ENCODE data around the gene RCAN1. TPM values are rescaled to one million over a fixed set of nuclear protein-coding genes. Genes with fewer than 3 reads are reported as not detected.

Gene RCAN1
- polyA plus RNA-seq (2013), result 4.9 TPM

- POLR2A ChIA-PET, result no interaction called here
- under 1% methylated on average over 99 of the region's 121 CpGs for WGBS (ENCODE audit: insufficient coverage)
- CTCF ChIA-PET, result interaction anchor here (1.1 to 1.8 kb wide), 6 partner anchors 12 to 21 kb away, joined by 3 to 9 read pairs (median 6); no protein-coding TSS in a partner anchor
These were observed at the start of gene RCAN1 for GRCh38 chr21:34614628-34615486. Gene RCAN1 (minus strand): TSS chr21:34615113. CDS start chr21:34615011, 102 bp downstream.

GRCh38 chr21:34661848-34662247, 46.9 kb upstream of the RCAN1 start:
- H3K4me3 ChIP-seq (ENCODE audit: control insufficient read depth in 1 of 7, extremely low read depth in 1 of 7, insufficient read depth in 4 of 7, low read depth in 2 of 7, low read length in 6 of 7), result no peak overlapping the region
- H3K4me1 ChIP-seq (ENCODE audit: control extremely low read depth in 1 of 4, control insufficient read depth in 4 of 4, insufficient read depth in 4 of 4, low read length in 3 of 4), result no peaks in the 10 kb centered on the region
- ChIA-PET CTCF (interaction anchor here (1.3 kb wide), 1 partner anchor 31 kb away, joined by 4 read pairs; no protein-coding TSS in a partner anchor), POLR2A (no interaction called here)
- peaks cover 3 to 11% (median 8%) of the 10 kb centered on the region in 5 experiments for H3K27me3 ChIP-seq (replicated peaks in 2 of 5; ENCODE audit: control insufficient read depth in 4 of 5, insufficient read depth in 5 of 5, low read length in 4 of 5)
- H3K27ac ChIP-seq (ENCODE audit: insufficient read depth in 1 of 2, low read depth in 1 of 2, low read length in 2 of 2, poor library complexity in 1 of 2, severe bottlenecking in 2 of 2), result no peak overlapping the region
- peaks cover 3 to 31% (median 6%) of the 10 kb centered on the region in 5 experiments for H3K9me3 ChIP-seq (ENCODE audit: control extremely low read depth in 1 of 5, control insufficient read depth in 4 of 5, insufficient read depth in 2 of 5, low read depth in 1 of 5, low read length in 4 of 5)
- no peak for DNase-seq
- no peaks in the 10 kb centered on the region for H3K36me3 ChIP-seq (ENCODE audit: control insufficient read depth in 4 of 4, insufficient read depth in 4 of 4, low read length in 3 of 4)

More at GRCh38 chr21:34614628-34615486, at the start of gene RCAN1:
- Histone ChIP-seq H3K36me3 (ENCODE audit: control insufficient read depth in 4 of 4, insufficient read depth in 4 of 4, low read length in 3 of 4) (no peaks in the 10 kb centered on the region), H3K4me1 (ENCODE audit: control extremely low read depth in 1 of 4, control insufficient read depth in 4 of 4, insufficient read depth in 4 of 4, low read length in 3 of 4) (peaks cover 0 to 19% (median 11%) of the 10 kb centered on the region in 4 experiments), H3K27me3 (replicated peaks in 2 of 5; ENCODE audit: control insufficient read depth in 4 of 5, insufficient read depth in 5 of 5, low read length in 4 of 5) (peaks cover 0 to 26% (median 6%) of the 10 kb centered on the region in 5 experiments), H3K9me3 (ENCODE audit: control extremely low read depth in 1 of 5, control insufficient read depth in 4 of 5, insufficient read depth in 2 of 5, low read depth in 1 of 5, low read length in 4 of 5) (no peaks in the 10 kb centered on the region), H3K27ac (ENCODE audit: insufficient read depth in 1 of 2, low read depth in 1 of 2, low read length in 2 of 2, poor library complexity in 1 of 2, severe bottlenecking in 2 of 2) (peak within 1 kb of the TSS in 1 of 2 experiments; percentile 53), H3K4me3 (ENCODE audit: control insufficient read depth in 1 of 7, extremely low read depth in 1 of 7, insufficient read depth in 4 of 7, low read depth in 2 of 7, low read length in 6 of 7) (peak within 1 kb of the TSS; percentile 55 to 78 (median 72))
- peak; percentile 93 to 97 (median 97) for DNase-seq

GRCh38 chr21:34653522-34653921, 38.6 kb upstream of the RCAN1 start:
- no peak for DNase-seq
- H3K4me1 ChIP-seq (ENCODE audit: control extremely low read depth in 1 of 4, control insufficient read depth in 4 of 4, insufficient read depth in 4 of 4, low read length in 3 of 4), result peaks cover 0 to 3% (median 1%) of the 10 kb centered on the region in 4 experiments
- H3K27me3 ChIP-seq (replicated peaks in 2 of 5; ENCODE audit: control insufficient read depth in 4 of 5, insufficient read depth in 5 of 5, low read length in 4 of 5), result peaks cover 0 to 2% (median 0%) of the 10 kb centered on the region in 5 experiments
- H3K9me3 ChIP-seq (ENCODE audit: control extremely low read depth in 1 of 5, control insufficient read depth in 4 of 5, insufficient read depth in 2 of 5, low read depth in 1 of 5, low read length in 4 of 5), result peaks cover 2 to 15% (median 6%) of the 10 kb centered on the region in 5 experiments
- ChIA-PET POLR2A (interaction anchor here (0.6 kb wide), 1 partner anchor 1314 kb away, joined by 3 read pairs; no protein-coding TSS in a partner anchor), CTCF (interaction anchor here (0.7 to 1.8 kb wide), 5 partner anchors 13 to 46 kb away, joined by 3 to 4 read pairs (median 4); no protein-coding TSS in a partner anchor)
- H3K27ac ChIP-seq (ENCODE audit: insufficient read depth in 1 of 2, low read depth in 1 of 2, low read length in 2 of 2, poor library complexity in 1 of 2, severe bottlenecking in 2 of 2), result no peak overlapping the region
- no peak overlapping the region for H3K4me3 ChIP-seq (ENCODE audit: control insufficient read depth in 1 of 7, extremely low read depth in 1 of 7, insufficient read depth in 4 of 7, low read depth in 2 of 7, low read length in 6 of 7)
- H3K36me3 ChIP-seq (ENCODE audit: control insufficient read depth in 4 of 4, insufficient read depth in 4 of 4, low read length in 3 of 4), result no peaks in the 10 kb centered on the region
- 96% methylated on average over 6 of the region's 6 CpGs for WGBS (ENCODE audit: insufficient coverage)

GRCh38 chr21:34651642-34652041, 36.7 kb upstream of the RCAN1 start:
- Histone ChIP-seq H3K4me1 (ENCODE audit: control extremely low read depth in 1 of 4, control insufficient read depth in 4 of 4, insufficient read depth in 4 of 4, low read length in 3 of 4) (peaks cover 0 to 3% (median 1%) of the 10 kb centered on the region in 4 experiments), H3K4me3 (ENCODE audit: control insufficient read depth in 1 of 7, extremely low read depth in 1 of 7, insufficient read depth in 4 of 7, low read depth in 2 of 7, low read length in 6 of 7) (no peak overlapping the region), H3K27ac (ENCODE audit: insufficient read depth in 1 of 2, low read depth in 1 of 2, low read length in 2 of 2, poor library complexity in 1 of 2, severe bottlenecking in 2 of 2) (no peak overlapping the region), H3K27me3 (replicated peaks in 2 of 5; ENCODE audit: control insufficient read depth in 4 of 5, insufficient read depth in 5 of 5, low read length in 4 of 5) (peaks cover 0 to 2% (median 0%) of the 10 kb centered on the region in 5 experiments), H3K9me3 (ENCODE audit: control extremely low read depth in 1 of 5, control insufficient read depth in 4 of 5, insufficient read depth in 2 of 5, low read depth in 1 of 5, low read length in 4 of 5) (peaks cover 2 to 15% (median 6%) of the 10 kb centered on the region in 5 experiments), H3K36me3 (ENCODE audit: control insufficient read depth in 4 of 4, insufficient read depth in 4 of 4, low read length in 3 of 4) (no peaks in the 10 kb centered on the region)
- no peak for DNase-seq
- ChIA-PET POLR2A (no interaction called here), CTCF (no interaction called here)
- 100% methylated on average over 1 of the region's 1 CpG for WGBS (ENCODE audit: insufficient coverage)

GRCh38 chr21:34650861-34651431, 36.0 kb upstream of the RCAN1 start:
- CTCF ChIA-PET, result interaction anchor here (1.0 kb wide), 1 partner anchor 16 kb away, joined by 4 read pairs; no protein-coding TSS in a partner anchor
- Histone ChIP-seq H3K27me3 (replicated peaks in 2 of 5; ENCODE audit: control insufficient read depth in 4 of 5, insufficient read depth in 5 of 5, low read length in 4 of 5) (no peaks in the 10 kb centered on the region), H3K36me3 (ENCODE audit: control insufficient read depth in 4 of 4, insufficient read depth in 4 of 4, low read length in 3 of 4) (no peaks in the 10 kb centered on the region), H3K4me3 (ENCODE audit: control insufficient read depth in 1 of 7, extremely low read depth in 1 of 7, insufficient read depth in 4 of 7, low read depth in 2 of 7, low read length in 6 of 7) (no peak overlapping the region), H3K4me1 (ENCODE audit: control extremely low read depth in 1 of 4, control insufficient read depth in 4 of 4, insufficient read depth in 4 of 4, low read length in 3 of 4) (peaks cover 0 to 3% (median 1%) of the 10 kb centered on the region in 4 experiments), H3K9me3 (ENCODE audit: control extremely low read depth in 1 of 5, control insufficient read depth in 4 of 5, insufficient read depth in 2 of 5, low read depth in 1 of 5, low read length in 4 of 5) (peaks cover 2 to 15% (median 6%) of the 10 kb centered on the region in 5 experiments), H3K27ac (ENCODE audit: insufficient read depth in 1 of 2, low read depth in 1 of 2, low read length in 2 of 2, poor library complexity in 1 of 2, severe bottlenecking in 2 of 2) (no peak overlapping the region)
- no CpG with 5 or more reads among the region's 1 CpG for WGBS (ENCODE audit: insufficient coverage)
- DNase-seq, result no peak
- POLR2A ChIA-PET, result no interaction called here

- peak in 1 of 3 donors; percentile 25 for DNase-seq
- no peaks in the 10 kb centered on the region for H3K27me3 ChIP-seq (replicated peaks in 2 of 5; ENCODE audit: control insufficient read depth in 4 of 5, insufficient read depth in 5 of 5, low read length in 4 of 5)
- no peak overlapping the region for H3K27ac ChIP-seq (ENCODE audit: insufficient read depth in 1 of 2, low read depth in 1 of 2, low read length in 2 of 2, poor library complexity in 1 of 2, severe bottlenecking in 2 of 2)
- no peak overlapping the region for H3K4me3 ChIP-seq (ENCODE audit: control insufficient read depth in 1 of 7, extremely low read depth in 1 of 7, insufficient read depth in 4 of 7, low read depth in 2 of 7, low read length in 6 of 7)
- POLR2A ChIA-PET, result no interaction called here
- peaks cover 2 to 15% (median 6%) of the 10 kb centered on the region in 5 experiments for H3K9me3 ChIP-seq (ENCODE audit: control extremely low read depth in 1 of 5, control insufficient read depth in 4 of 5, insufficient read depth in 2 of 5, low read depth in 1 of 5, low read length in 4 of 5)
- WGBS (ENCODE audit: insufficient coverage), result 87% methylated on average over 3 of the region's 3 CpGs
- CTCF ChIA-PET, result no interaction called here
- H3K36me3 ChIP-seq (ENCODE audit: control insufficient read depth in 4 of 4, insufficient read depth in 4 of 4, low read length in 3 of 4), result no peaks in the 10 kb centered on the region
- H3K4me1 ChIP-seq (ENCODE audit: control extremely low read depth in 1 of 4, control insufficient read depth in 4 of 4, insufficient read depth in 4 of 4, low read length in 3 of 4), result peaks cover 0 to 3% (median 1%) of the 10 kb centered on the region in 4 experiments
These were observed 34.5 kb upstream of the RCAN1 start for GRCh38 chr21:34649400-34649799.

Measured in common myeloid progenitor, CD34-positive (primary cell).